Measurements from ENCODE around the gene CBX1. TPM values are rescaled to one million over a fixed set of nuclear protein-coding genes. Genes with fewer than 3 reads are reported as not detected.

CBX1 gene
- total and polyA plus RNA-seq, 2 of the 13 experiments (the other 11 are each of a cell fraction or from before 2014, with no cell fraction given): 17.8 to 108 TPM

DNA sequence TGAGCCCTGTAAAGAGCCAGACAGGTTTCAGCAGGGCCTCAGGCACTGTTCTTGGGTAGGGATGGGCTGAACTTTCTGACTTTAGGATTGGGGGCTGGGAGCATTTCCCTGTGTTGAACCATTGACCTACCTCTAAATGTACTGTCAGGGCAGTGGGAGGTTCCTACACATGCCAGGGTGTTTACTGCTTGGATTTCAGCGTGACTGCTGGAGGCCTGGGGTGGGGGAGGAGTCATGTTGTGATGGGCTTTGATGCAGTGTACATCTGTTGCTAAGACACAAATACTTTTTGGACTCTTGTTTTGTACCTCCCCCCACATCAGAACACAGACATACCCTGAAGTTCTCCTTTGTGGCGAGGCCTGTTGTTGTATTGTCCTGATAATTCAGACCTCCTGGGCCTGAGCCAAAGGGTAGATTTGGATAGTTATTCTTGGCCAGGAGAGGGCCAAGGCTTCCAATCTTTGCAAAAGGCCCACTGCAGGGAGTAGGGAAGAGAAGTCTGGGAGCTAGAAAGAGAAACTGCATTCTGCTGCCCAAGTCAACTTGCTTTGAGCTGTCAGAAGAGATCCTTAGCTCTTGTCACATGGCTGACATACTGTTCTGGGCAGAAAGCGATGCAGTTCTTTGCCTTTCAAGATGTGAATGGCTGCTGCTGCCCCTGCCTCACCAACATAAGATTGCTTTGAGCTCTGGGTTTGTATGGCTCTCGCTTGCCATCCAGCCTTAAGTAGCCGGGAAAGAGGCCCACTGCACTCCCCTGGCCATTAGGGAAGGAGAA, 49.4 kb downstream of the CBX1 start (continued):
- TF ChIP-seq SOX6 (IDR thresholded peaks at IDR 0.05): no peak
- peak; percentile 56 for TF ChIP-seq SOX6 (CRISPR knock-in tag; IDR thresholded peaks at IDR 0.05)
- no peak for TF ChIP-seq ZNF101 (CRISPR knock-in tag; IDR thresholded peaks at IDR 0.05; ENCODE audit: borderline replicate concordance, low read depth)
- TF ChIP-seq ZNF317 (CRISPR knock-in tag; IDR thresholded peaks at IDR 0.05): no peak
- peak; percentile 76 for TF ChIP-seq RFX1 (IDR thresholded peaks at IDR 0.05)
- TF ChIP-seq SIN3A (IDR thresholded peaks at IDR 0.05; ENCODE audit: borderline replicate concordance, low read depth, low read length): peak; percentile 71; the same call in 1 of the 2 replicates
- TF ChIP-seq, protein P1, sequence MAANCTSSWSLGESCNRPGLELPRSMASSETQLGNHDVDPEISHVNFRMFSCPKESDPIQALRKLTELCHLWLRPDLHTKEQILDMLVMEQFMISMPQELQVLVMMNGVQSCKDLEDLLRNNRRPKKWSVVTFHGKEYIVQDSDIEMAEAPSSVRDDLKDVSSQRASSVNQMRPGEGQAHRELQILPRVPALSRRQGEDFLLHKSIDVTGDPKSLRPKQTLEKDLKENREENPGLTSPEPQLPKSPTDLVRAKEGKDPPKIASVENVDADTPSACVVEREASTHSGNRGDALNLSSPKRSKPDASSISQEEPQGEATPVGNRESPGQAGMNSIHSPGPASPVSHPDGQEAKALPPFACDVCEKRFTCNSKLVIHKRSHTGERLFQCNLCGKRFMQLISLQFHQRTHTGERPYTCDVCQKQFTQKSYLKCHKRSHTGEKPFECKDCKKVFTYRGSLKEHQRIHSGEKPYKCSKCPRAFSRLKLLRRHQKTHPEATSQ (CRISPR knock-in tag; IDR thresholded peaks at IDR 0.05; ENCODE audit: borderline replicate concordance): 0 out of 2 replicates have a peak, but pooled peaks have one; percentile 25
- TF ChIP-seq, protein P2, sequence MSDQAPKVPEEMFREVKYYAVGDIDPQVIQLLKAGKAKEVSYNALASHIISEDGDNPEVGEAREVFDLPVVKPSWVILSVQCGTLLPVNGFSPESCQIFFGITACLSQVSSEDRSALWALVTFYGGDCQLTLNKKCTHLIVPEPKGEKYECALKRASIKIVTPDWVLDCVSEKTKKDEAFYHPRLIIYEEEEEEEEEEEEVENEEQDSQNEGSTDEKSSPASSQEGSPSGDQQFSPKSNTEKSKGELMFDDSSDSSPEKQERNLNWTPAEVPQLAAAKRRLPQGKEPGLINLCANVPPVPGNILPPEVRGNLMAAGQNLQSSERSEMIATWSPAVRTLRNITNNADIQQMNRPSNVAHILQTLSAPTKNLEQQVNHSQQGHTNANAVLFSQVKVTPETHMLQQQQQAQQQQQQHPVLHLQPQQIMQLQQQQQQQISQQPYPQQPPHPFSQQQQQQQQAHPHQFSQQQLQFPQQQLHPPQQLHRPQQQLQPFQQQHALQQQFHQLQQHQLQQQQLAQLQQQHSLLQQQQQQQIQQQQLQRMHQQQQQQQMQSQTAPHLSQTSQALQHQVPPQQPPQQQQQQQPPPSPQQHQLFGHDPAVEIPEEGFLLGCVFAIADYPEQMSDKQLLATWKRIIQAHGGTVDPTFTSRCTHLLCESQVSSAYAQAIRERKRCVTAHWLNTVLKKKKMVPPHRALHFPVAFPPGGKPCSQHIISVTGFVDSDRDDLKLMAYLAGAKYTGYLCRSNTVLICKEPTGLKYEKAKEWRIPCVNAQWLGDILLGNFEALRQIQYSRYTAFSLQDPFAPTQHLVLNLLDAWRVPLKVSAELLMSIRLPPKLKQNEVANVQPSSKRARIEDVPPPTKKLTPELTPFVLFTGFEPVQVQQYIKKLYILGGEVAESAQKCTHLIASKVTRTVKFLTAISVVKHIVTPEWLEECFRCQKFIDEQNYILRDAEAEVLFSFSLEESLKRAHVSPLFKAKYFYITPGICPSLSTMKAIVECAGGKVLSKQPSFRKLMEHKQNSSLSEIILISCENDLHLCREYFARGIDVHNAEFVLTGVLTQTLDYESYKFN (CRISPR knock-in tag; conservative IDR thresholded peaks at IDR 0.05): peak; percentile 53; the same call in 1 of the 2 replicates
- TF ChIP-seq HOXA3 (CRISPR knock-in tag; IDR thresholded peaks at IDR 0.05): peak; percentile 35; the same call in 1 of the 2 replicates
- TF ChIP-seq ZSCAN29 (CRISPR knock-in tag; conservative IDR thresholded peaks at IDR 0.05): no peak
- TF ChIP-seq ZNF510 (CRISPR knock-in tag; IDR thresholded peaks at IDR 0.05; ENCODE audit: low read depth): no peak
- TF ChIP-seq PITX1 (CRISPR knock-in tag; IDR thresholded peaks at IDR 0.05): peak; percentile 10; the same call in 1 of the 2 replicates
- TF ChIP-seq NFE2 (CRISPR knock-in tag; IDR thresholded peaks at IDR 0.05): no peak
- TF ChIP-seq, protein P3, sequence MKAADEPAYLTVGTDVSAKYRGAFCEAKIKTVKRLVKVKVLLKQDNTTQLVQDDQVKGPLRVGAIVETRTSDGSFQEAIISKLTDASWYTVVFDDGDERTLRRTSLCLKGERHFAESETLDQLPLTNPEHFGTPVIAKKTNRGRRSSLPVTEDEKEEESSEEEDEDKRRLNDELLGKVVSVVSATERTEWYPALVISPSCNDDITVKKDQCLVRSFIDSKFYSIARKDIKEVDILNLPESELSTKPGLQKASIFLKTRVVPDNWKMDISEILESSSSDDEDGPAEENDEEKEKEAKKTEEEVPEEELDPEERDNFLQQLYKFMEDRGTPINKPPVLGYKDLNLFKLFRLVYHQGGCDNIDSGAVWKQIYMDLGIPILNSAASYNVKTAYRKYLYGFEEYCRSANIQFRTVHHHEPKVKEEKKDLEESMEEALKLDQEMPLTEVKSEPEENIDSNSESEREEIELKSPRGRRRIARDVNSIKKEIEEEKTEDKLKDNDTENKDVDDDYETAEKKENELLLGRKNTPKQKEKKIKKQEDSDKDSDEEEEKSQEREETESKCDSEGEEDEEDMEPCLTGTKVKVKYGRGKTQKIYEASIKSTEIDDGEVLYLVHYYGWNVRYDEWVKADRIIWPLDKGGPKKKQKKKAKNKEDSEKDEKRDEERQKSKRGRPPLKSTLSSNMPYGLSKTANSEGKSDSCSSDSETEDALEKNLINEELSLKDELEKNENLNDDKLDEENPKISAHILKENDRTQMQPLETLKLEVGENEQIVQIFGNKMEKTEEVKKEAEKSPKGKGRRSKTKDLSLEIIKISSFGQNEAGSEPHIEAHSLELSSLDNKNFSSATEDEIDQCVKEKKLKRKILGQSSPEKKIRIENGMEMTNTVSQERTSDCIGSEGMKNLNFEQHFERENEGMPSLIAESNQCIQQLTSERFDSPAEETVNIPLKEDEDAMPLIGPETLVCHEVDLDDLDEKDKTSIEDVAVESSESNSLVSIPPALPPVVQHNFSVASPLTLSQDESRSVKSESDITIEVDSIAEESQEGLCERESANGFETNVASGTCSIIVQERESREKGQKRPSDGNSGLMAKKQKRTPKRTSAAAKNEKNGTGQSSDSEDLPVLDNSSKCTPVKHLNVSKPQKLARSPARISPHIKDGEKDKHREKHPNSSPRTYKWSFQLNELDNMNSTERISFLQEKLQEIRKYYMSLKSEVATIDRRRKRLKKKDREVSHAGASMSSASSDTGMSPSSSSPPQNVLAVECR (CRISPR knock-in tag; IDR thresholded peaks at IDR 0.05; ENCODE audit: borderline replicate concordance): peak; percentile 77
- peak in 1 of 2 experiments; percentile 60; a peak in 3 of 4 replicates for TF ChIP-seq EP300 (IDR thresholded peaks at IDR 0.05; ENCODE audit: low read depth in 2 of 2, low read length in 2 of 2)
- no peak for TF ChIP-seq EP300 (CRISPR knock-in tag; IDR thresholded peaks at IDR 0.05; ENCODE audit: borderline replicate concordance)
- TF ChIP-seq, protein P4, sequence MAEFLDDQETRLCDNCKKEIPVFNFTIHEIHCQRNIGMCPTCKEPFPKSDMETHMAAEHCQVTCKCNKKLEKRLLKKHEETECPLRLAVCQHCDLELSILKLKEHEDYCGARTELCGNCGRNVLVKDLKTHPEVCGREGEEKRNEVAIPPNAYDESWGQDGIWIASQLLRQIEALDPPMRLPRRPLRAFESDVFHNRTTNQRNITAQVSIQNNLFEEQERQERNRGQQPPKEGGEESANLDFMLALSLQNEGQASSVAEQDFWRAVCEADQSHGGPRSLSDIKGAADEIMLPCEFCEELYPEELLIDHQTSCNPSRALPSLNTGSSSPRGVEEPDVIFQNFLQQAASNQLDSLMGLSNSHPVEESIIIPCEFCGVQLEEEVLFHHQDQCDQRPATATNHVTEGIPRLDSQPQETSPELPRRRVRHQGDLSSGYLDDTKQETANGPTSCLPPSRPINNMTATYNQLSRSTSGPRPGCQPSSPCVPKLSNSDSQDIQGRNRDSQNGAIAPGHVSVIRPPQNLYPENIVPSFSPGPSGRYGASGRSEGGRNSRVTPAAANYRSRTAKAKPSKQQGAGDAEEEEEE (CRISPR knock-in tag; IDR thresholded peaks at IDR 0.05; ENCODE audit: borderline replicate concordance): no peak
- TF ChIP-seq ZNF331 (CRISPR knock-in tag; IDR thresholded peaks at IDR 0.05): 0 out of 2 replicates have a peak, but pooled peaks have one; percentile 4
- no peak for TF ChIP-seq ZNF792 (CRISPR knock-in tag; IDR thresholded peaks at IDR 0.05)
